Fibroblast of lung (primary cell): Measurements from ENCODE around the gene C19orf67.
"Not testable (repeated sequence)": the region's sequence is repeated elsewhere in the genome, so short reads cannot be mapped to it uniquely, and the experiment has no call there.

Source experiments
- CTCF ChIP-seq, 2 donors: IDR thresholded peaks in 1 of 2; conservative IDR thresholded peaks in 1 of 2; 1 replicate in 1 of 2; 2 replicates in 1 of 2; pipeline ENCODE4 v1.5.1; 2011 to 2012; ENCODE audit warnings: low read length in 2 of 2, control low read depth in 1 of 2, inconsistent platforms in 1 of 2, low read depth in 1 of 2, mild to moderate bottlenecking in 1 of 2
- EZH2 ChIP-seq: IDR thresholded peaks from 2 replicates; pipeline ENCODE4 v1.5.1; 2012; ENCODE audit warnings: low read length, control low read depth, mild to moderate bottlenecking; ENCODE audit errors: missing control alignments

- TF ChIP-seq CTCF (conservative IDR thresholded peaks at IDR 0.05 in 1 of 2, IDR thresholded peaks at IDR 0.05 in 1 of 2; ENCODE audit: low read depth in 1 of 2, low read length in 2 of 2); EZH2: not testable (repeated sequence)
Measured at GRCh38 chr19:14047866-14048265, 37.7 kb downstream of the C19orf67 start.
